Heart right ventricle (tissue), 16 donors: ENCODE measurements around the gene RHBG. TPM values are rescaled to one million over a fixed set of nuclear protein-coding genes. Genes with fewer than 3 reads are reported as not detected.

Source experiments
- ATAC-seq, 8 donors: fragments of 200-7000 bp; cut with Tn5 transposase; one replicate each; pipeline ENCODE4 v1.9.1; 2020; ENCODE audit warnings: mild to moderate bottlenecking in 8 of 8, moderate library complexity in 8 of 8, moderate number of reproducible peaks in 1 of 8
- DNase-seq, 2 donors: peaks; one replicate each; pipeline ENCODE4 v3.0.0-alpha.2; 2020
- H3K27ac ChIP-seq, 10 donors: fragments of 200-600 bp; sonication (generic) in 2 of 10; one replicate each; pipeline versions ENCODE4 v1.5.0 to v1.8.0; 2020 to 2022; ENCODE audit warnings: mild to moderate bottlenecking in 3 of 10
- H3K27me3 ChIP-seq, 7 donors: fragments of 200-600 bp; one replicate each; pipeline ENCODE4 v1.8.0; 2021 to 2022; ENCODE audit warnings: mild to moderate bottlenecking in 2 of 7
- H3K36me3 ChIP-seq, 9 donors: fragments of 200-600 bp; sonication (generic) in 1 of 9; one replicate each; pipeline versions ENCODE4 v1.5.0 to v1.8.0; 2020 to 2022; ENCODE audit warnings: mild to moderate bottlenecking in 2 of 9
- H3K4me1 ChIP-seq, 9 donors: fragments of 200-600 bp; sonication (generic) in 1 of 9; one replicate each; pipeline versions ENCODE4 v1.5.0 to v1.8.0; 2020 to 2022; ENCODE audit warnings: mild to moderate bottlenecking in 4 of 9
- H3K4me3 ChIP-seq, 10 donors: fragments of 200-600 bp; sonication (generic) in 2 of 10; one replicate each; pipeline versions ENCODE4 v1.5.0 to v1.8.0; 2020 to 2022; ENCODE audit warnings: mild to moderate bottlenecking in 7 of 10, moderate library complexity in 2 of 10
- H3K9me3 ChIP-seq, 11 donors: fragments of 200-600 bp in 10 of 11; sonication (generic) in 2 of 11; one replicate each; pipeline versions ENCODE4 v1.5.0 to v1.8.0; 2013 to 2022; ENCODE audit warnings: mild to moderate bottlenecking in 2 of 11, control low read depth in 1 of 11, moderate library complexity in 1 of 11
- WGBS, 2 donors: extraction: QIAGEN DNeasy Blood & Tissue Kit; methylation state at CpG; one replicate each; pipeline ENCODE4 v1.1.7; 2013; ENCODE audit warnings: inconsistent platforms in 1 of 2; 5-methylcytosine and 5-hydroxymethylcytosine counted together
- intact Hi-C, 10 donors: fragments of 100-400 bp; cut with DNase I; formaldehyde crosslinking; loops; one replicate each; pipeline versions ENCODE4 v1.11.1 to v1.14.2; 2022
- polyA plus RNA-seq, 2 donors: library from polyadenylated mRNA; stranded (reverse); fragments of 200-250 nt; gene quantifications; one replicate each; pipeline ENCODE4 v1.2.3, GENCODE V29; 2013
- total RNA-seq, 10 donors: library from RNA; stranded (reverse); fragmentation: NEBNext Ultra II Directional in 3 of 10; extraction: Animal tissue kit (Norgen Biotek cat#: 25700) in 3 of 10; gene quantifications; one replicate each; pipeline versions ENCODE4 v1.2.1 to v1.2.4, GENCODE V29; 2021 to 2023
- TF ChIP-seq, protein P1 (sequence below), 9 donors: fragments of 200-600 bp; sonication (generic) in 2 of 9; IDR thresholded peaks; one replicate each; pipeline versions ENCODE4 v1.5.0 to v1.8.0; 2021 to 2022; ENCODE audit warnings: antibody characterized with exemption in 9 of 9, mild to moderate bottlenecking in 5 of 9, moderate library complexity in 1 of 9
- donor health status: Arrhythmogenic right ventricular cardiomyopathy.
- donor health status: ischemic (EF 13 %, LVEDD 7.1; RV severe dilation, severe dysfunction).
- donor health status: healthy with polysubstance abuse.
- donor health status: DM: no; HTN: yes; CAD: no.
- donor health status: DM: no; HTN: no; CAD: no.
- donor health status: ischemic (EF 25% LVEDD 6.9; RV normal size, moderate dysfunction).
- donor health status: ischemic (EF 25% LVEDD 5.7; RV mildly dilated, moderate dysfunction).
- donor health status: healthy.
- donor health status: DM: yes; HTN: yes; CAD: no.
- donor health status: Ischemic cardiomyopathy.
- donor health status: ischemic (EF 35%, LVEDD 5.7; RV mildly dilated, moderate dysfunction).
- donor health status: nonischemic (EF 11% LVEDD 7.7; RV severe dilation, severe dysfunction).
- donor health status: DM: yes; HTN: yes; CAD: no.
- donor health status: PGD.
- donor health status: ischemic (EF 29% LVEDD 5.4; RV normal size, mild dysfunction).
- donor health status: nonischemic (EF 23%, LVEDD 6.1; RV moderate dilation, normal function).

The RHBG gene
- total and polyA plus RNA-seq, 12 donors: not detected

DNA sequence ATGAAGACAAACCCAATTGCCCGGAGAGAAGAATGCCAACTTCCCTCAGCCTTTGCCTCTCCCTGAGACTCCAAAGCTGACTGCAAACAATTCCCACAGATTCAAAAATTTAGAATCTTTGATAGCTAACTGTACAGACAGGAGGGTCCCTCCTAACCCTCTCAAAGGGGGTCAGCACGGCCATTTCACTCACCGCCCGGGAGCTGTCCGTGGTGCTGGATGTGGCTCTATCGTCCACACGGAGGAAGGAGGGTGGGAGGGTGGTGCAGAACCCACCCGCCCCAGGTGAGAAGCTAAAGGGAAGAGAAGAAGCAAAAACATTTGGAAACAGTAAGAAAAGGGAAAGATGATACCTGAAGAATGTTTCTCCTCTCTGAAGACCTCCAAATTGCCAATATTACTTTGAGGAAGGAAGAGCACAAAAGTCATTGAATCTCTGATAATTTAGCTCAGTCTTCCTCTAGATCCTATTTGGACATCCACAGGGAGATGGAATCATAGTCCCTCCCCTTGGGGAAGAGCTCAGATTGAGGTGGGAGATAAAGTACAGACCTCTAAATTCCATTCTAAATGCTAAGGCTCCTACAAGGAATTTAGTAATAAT lies 45.6 kb downstream of the RHBG start:
- H3K27ac ChIP-seq: no peak overlapping the region
- H3K9me3 ChIP-seq: no peaks in the 10 kb centered on the region
- DNase-seq (no peak), ATAC-seq (no peak)
- H3K4me1 ChIP-seq: peaks cover 0 to 1% (median 0%) of the 10 kb centered on the region in 9 donors
- peaks cover 3 to 96% (median 76%) of the 10 kb centered on the region in 7 donors for H3K27me3 ChIP-seq
- TF ChIP-seq, protein P1, sequence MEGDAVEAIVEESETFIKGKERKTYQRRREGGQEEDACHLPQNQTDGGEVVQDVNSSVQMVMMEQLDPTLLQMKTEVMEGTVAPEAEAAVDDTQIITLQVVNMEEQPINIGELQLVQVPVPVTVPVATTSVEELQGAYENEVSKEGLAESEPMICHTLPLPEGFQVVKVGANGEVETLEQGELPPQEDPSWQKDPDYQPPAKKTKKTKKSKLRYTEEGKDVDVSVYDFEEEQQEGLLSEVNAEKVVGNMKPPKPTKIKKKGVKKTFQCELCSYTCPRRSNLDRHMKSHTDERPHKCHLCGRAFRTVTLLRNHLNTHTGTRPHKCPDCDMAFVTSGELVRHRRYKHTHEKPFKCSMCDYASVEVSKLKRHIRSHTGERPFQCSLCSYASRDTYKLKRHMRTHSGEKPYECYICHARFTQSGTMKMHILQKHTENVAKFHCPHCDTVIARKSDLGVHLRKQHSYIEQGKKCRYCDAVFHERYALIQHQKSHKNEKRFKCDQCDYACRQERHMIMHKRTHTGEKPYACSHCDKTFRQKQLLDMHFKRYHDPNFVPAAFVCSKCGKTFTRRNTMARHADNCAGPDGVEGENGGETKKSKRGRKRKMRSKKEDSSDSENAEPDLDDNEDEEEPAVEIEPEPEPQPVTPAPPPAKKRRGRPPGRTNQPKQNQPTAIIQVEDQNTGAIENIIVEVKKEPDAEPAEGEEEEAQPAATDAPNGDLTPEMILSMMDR (IDR thresholded peaks at IDR 0.05): no peak
- H3K36me3 ChIP-seq: no peaks in the 10 kb centered on the region
- intact Hi-C loops: loop anchor here in 1 of 10 donors (5.0 kb wide), 1 partner anchor 573 kb away; no protein-coding TSS in a partner anchor
- 15 to 17% methylated on average over 8 of the region's 8 CpGs for WGBS, 2 donors
- H3K4me3 ChIP-seq: no peak overlapping the region

DNA sequence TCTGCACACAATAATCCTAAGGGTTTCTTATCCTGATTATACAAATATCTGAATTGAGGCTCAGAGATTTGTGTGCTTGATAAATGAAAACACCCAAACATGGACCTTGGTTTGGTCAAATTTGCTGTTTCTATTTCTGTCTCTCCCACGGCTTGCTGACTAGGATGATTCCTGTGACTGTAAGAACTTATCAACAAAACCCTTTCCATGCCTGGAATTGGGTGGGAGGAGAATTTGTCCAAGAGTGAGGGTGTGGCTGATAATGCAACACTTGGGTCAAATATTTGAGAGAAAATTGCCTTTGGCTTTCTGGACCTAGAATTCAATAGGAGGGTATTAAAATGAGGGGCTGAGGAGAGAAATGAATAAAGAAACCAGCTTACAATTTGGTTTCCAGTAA lies 48.0 kb downstream of the RHBG start:
- Histone ChIP-seq H3K27ac (no peak overlapping the region), H3K4me1 (peaks cover 9 to 26% (median 21%) of the 10 kb centered on the region in 9 donors), H3K9me3 (no peaks in the 10 kb centered on the region), H3K36me3 (no peaks in the 10 kb centered on the region), H3K4me3 (no peak overlapping the region), H3K27me3 (peaks cover 24 to 97% (median 89%) of the 10 kb centered on the region in 7 donors)
- ATAC-seq (no peak), DNase-seq (no peak)
- intact Hi-C loops: loop anchor here in 1 of 10 donors (5.0 kb wide), 1 partner anchor 570 kb away; no protein-coding TSS in a partner anchor
- WGBS, 2 donors: 31 to 42% methylated on average over 1 of the region's 1 CpG
- TF ChIP-seq, protein P1 (IDR thresholded peaks at IDR 0.05): no peak

DNA sequence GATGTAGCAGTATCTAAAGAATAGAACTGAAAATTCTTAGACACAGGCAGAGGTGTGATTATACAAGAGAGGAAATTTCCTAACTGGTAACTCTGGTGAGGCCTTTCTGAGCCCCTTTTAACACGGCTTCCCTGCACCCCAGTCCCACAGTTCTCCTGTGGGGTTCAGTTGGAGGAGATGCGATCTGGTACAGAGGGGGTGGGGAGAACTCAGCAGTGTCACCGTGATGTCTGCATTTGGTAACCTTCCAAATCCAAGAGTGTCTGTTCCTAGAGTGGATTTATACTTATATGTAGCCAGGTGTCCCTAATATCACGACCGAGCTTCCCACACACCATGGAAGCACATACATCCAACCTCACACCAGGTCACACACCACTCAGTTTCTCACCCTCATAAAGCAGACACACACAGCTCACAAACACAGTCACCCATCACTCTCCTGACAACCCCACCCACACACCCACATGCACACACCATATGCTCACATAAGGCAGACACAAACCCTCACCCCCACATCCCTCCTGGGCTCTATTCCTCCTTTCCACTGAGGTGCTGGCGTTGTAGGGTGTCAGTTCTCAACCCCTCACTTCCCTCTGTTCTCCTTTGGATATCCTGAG lies 48.5 kb downstream of the RHBG start:
- ATAC-seq (no peak), DNase-seq (no peak)
- 80 to 82% methylated on average over 6 of the region's 6 CpGs for WGBS, 2 donors
- intact Hi-C loops: loop anchor here in 1 of 10 donors (5.0 kb wide), 1 partner anchor 570 kb away; no protein-coding TSS in a partner anchor
- no peak overlapping the region for H3K4me3 ChIP-seq
- no peak overlapping the region for H3K27ac ChIP-seq
- TF ChIP-seq, protein P1 (IDR thresholded peaks at IDR 0.05): no peak
- peaks cover 26 to 100% (median 94%) of the 10 kb centered on the region in 7 donors for H3K27me3 ChIP-seq
- H3K4me1 ChIP-seq: peaks cover 9 to 28% (median 21%) of the 10 kb centered on the region in 9 donors
- H3K36me3 ChIP-seq: no peaks in the 10 kb centered on the region
- H3K9me3 ChIP-seq: no peaks in the 10 kb centered on the region

DNA sequence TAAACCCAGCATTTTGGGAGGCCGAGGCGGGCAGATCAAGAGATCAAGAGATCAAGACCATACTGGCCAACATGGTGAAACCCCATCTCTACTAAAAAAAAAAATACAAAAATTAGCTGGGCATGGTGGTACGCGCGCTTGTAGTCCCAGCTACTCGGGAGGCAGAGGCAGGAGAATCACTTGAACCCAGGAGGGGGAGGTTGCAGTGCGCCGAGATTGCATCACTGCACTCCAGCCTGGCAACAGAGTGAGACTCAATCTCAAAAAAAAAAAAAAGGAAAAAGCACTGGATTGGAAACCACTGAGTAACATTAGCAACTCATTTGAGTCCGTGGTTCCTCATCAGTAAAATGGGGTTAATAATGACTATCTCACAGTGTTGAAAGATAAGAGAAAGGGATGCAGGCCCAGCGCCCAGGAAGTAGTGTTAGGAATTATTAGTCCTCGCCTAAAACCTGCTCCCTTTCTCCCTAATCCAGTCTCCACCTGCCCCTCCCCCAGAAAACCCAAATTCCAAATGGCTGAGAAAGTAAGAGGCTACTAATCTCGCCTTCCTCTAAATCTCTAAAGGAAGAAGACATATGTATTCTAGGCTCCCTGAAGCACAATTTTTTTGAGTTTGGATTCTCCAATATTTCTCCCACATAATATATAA lies 49.5 kb downstream of the RHBG start:
- peaks cover 26 to 100% (median 99%) of the 10 kb centered on the region in 7 donors for H3K27me3 ChIP-seq

More for the DNA sequence above, 49.5 kb downstream of the RHBG start:
- Histone ChIP-seq H3K9me3 (no peaks in the 10 kb centered on the region), H3K27ac (no peak overlapping the region), H3K4me1 (peaks cover 9 to 29% (median 21%) of the 10 kb centered on the region in 9 donors), H3K4me3 (no peak overlapping the region), H3K36me3 (no peaks in the 10 kb centered on the region)
- TF ChIP-seq, protein P1 (IDR thresholded peaks at IDR 0.05): no peak
- DNase-seq: no peak
- 84 to 86% methylated on average over 12 of the region's 12 CpGs for WGBS, 2 donors
- intact Hi-C loops: loop anchor here in 1 of 10 donors (5.0 kb wide), 1 partner anchor 569 kb away; no protein-coding TSS in a partner anchor
- ATAC-seq: no peak
